CD4-positive, alpha-beta T cell (primary cell): ENCODE data around the gene FBF1. TPM values are rescaled to one million over a fixed set of nuclear protein-coding genes. Genes with fewer than 3 reads are reported as not detected.

Source experiments
- total RNA-seq, 174 experiments: library from RNA in 2 of 174; stranded (reverse) in 2 of 174; gene quantifications; one replicate each; pipeline ENCODE4 v1.2.3 and lab custom pipeline; 2021 to 2026

FBF1 gene
- total RNA-seq, 2 experiments from 2014 or later: 21.2 to 23.9 TPM

Other genes with a start within 250 kb of the FBF1 start
- 1 to 10 TPM in 1 of 2 experiments, under 1 TPM in 1; 0.81 to 1.3 TPM for gene ITGB4, start 219.6 kb downstream of the FBF1 start, total RNA-seq
- 1 to 10 TPM; 5.9 to 6.0 TPM for gene GALK1, start 175.8 kb downstream of the FBF1 start, total RNA-seq
- 10 to 100 TPM; 33.7 to 36.1 TPM for gene UNK, start 156.2 kb downstream of the FBF1 start, total RNA-seq
- gene UNC13D, start 96.6 kb downstream of the FBF1 start, total RNA-seq: 100 to 1,000 TPM; 110 to 112 TPM
- gene WBP2, start 85.7 kb downstream of the FBF1 start, total RNA-seq: 100 to 1,000 TPM in 1 of 2 experiments, 10 to 100 TPM in 1; 98.5 to 114 TPM
- 1 to 10 TPM; 2.3 to 2.8 TPM for gene TRIM47, start 62.5 kb downstream of the FBF1 start, total RNA-seq
- 10 to 100 TPM in 1 of 2 experiments, 1 to 10 TPM in 1; 9.9 to 11.7 TPM for gene TRIM65, start 44.1 kb downstream of the FBF1 start, total RNA-seq
- gene MRPL38, start 36.2 kb downstream of the FBF1 start, total RNA-seq: 100 to 1,000 TPM; 146 to 147 TPM
- 10 to 100 TPM; 14.5 to 17.9 TPM for gene ACOX1, start 38.1 kb upstream of the FBF1 start, total RNA-seq
- gene TEN1, start 38.2 kb upstream of the FBF1 start, total RNA-seq: 10 to 100 TPM; 13.0 to 13.8 TPM
- 1 to 10 TPM; 3.9 to 4.9 TPM for gene CDK3, start 59.8 kb upstream of the FBF1 start, total RNA-seq
- gene EVPL, start 86.3 kb upstream of the FBF1 start, total RNA-seq: under 1 TPM; 0.14 to 0.38 TPM
- gene SRP68, start 131.5 kb upstream of the FBF1 start, total RNA-seq: 100 to 1,000 TPM; 106 to 108 TPM
- gene GALR2, start 133.7 kb upstream of the FBF1 start, total RNA-seq: 1 to 10 TPM in 1 of 2 experiments, under 1 TPM in 1; 0.59 to 1.0 TPM
- under 1 TPM; 0.69 to 0.98 TPM for gene ZACN, start 138.1 kb upstream of the FBF1 start, total RNA-seq
- gene EXOC7, start 162.7 kb upstream of the FBF1 start, total RNA-seq: 10 to 100 TPM; 88.1 to 90.6 TPM
- gene FOXJ1, start 200.2 kb upstream of the FBF1 start, total RNA-seq: under 1 TPM; 0.63 to 0.89 TPM